T-helper 2 cell treated with Interferon-gamma antibody and Interleukin-4, amounts not matched to agents 100 ng/mL and 5 ng/mL, for 36 hours (primary cell): Measurements from ENCODE around the gene F13B. TPM values are rescaled to one million over a fixed set of nuclear protein-coding genes. Genes with fewer than 3 reads are reported as not detected.
"Not testable (repeated sequence)": the region's sequence is repeated elsewhere in the genome, so short reads cannot be mapped to it uniquely, and the experiment has no call there.

ENCODE experiments used
- intact Hi-C: fragments of 100-400 bp; cut with micrococcal nuclease; formaldehyde crosslinking; loops from one replicate; pipeline ENCODE4 v1.15.1; 2023
- total RNA-seq: library from RNA; stranded (reverse); gene quantifications from 2 replicates; pipeline ENCODE4 v1.2.3, GENCODE V29; 2022

Gene F13B
- total RNA-seq = not detected in 2 replicates

- intact Hi-C loops = no loop called here
Measured at GRCh38 chr1:197066719-197067456, at the start of gene F13B. TSS of gene F13B (minus strand) at chr1:197067260. CDS start at chr1:197067223, 37 bp downstream.

GRCh38 chr1:197116156-197116555, 49.1 kb upstream of the F13B start:
- intact Hi-C loops = no loop called here

- intact Hi-C loops = no loop called here
Measured at GRCh38 chr1:197106869-197107268, 39.8 kb upstream of the F13B start.

GRCh38 chr1:197103300-197103699, 36.2 kb upstream of the F13B start:
- intact Hi-C loops = no loop called here

GRCh38 chr1:197101978-197102377, 34.9 kb upstream of the F13B start:
- intact Hi-C loops = no loop called here

GRCh38 chr1:197100677-197101076, 33.6 kb upstream of the F13B start:
- intact Hi-C loops = no loop called here

GRCh38 chr1:197099444-197099843, 32.4 kb upstream of the F13B start:
- intact Hi-C loops = no loop called here

- intact Hi-C loops = not testable (repeated sequence)
Measured at GRCh38 chr1:197096971-197097370, 29.9 kb upstream of the F13B start.

- intact Hi-C loops = no loop called here
Measured at GRCh38 chr1:197096137-197096536, 29.1 kb upstream of the F13B start.

- intact Hi-C loops = loop anchor here (5.0 kb wide), 1 partner anchor 34 kb away; no protein-coding TSS in a partner anchor
Measured at GRCh38 chr1:197093226-197093885, 26.3 kb upstream of the F13B start.

GRCh38 chr1:197092491-197093023, 25.5 kb upstream of the F13B start:
- intact Hi-C loops = loop anchor here (5.0 kb wide), 1 partner anchor 35 kb away; no protein-coding TSS in a partner anchor

GRCh38 chr1:197083474-197083873, 16.4 kb upstream of the F13B start:
- intact Hi-C loops = no loop called here

GRCh38 chr1:197081117-197081753, 14.2 kb upstream of the F13B start:
- intact Hi-C loops = no loop called here

- intact Hi-C loops = no loop called here
Measured at GRCh38 chr1:197080323-197080722, 13.3 kb upstream of the F13B start.

- intact Hi-C loops = no loop called here
Measured at GRCh38 chr1:197076585-197076984, 9.5 kb upstream of the F13B start.

GRCh38 chr1:197073978-197074377, 6.9 kb upstream of the F13B start:
- intact Hi-C loops = no loop called here

GRCh38 chr1:197067457-197067818, 378 bp upstream of the F13B start:
- intact Hi-C loops = no loop called here

GRCh38 chr1:197066277-197066676, 783 bp downstream of the F13B start:
- intact Hi-C loops = no loop called here

GRCh38 chr1:197065559-197065958, 1.5 kb downstream of the F13B start:
- intact Hi-C loops = no loop called here

- intact Hi-C loops = no loop called here
Measured at GRCh38 chr1:197063212-197063611, 3.8 kb downstream of the F13B start.

GRCh38 chr1:197062692-197063091, 4.4 kb downstream of the F13B start:
- intact Hi-C loops = no loop called here

GRCh38 chr1:197049100-197049499, 18.0 kb downstream of the F13B start:
- intact Hi-C loops = no loop called here
